PC-9 (cell line): ENCODE measurements around the gene MAST2. TPM values are rescaled to one million over a fixed set of nuclear protein-coding genes. Genes with fewer than 3 reads are reported as not detected.

ENCODE experiments used
- BruUV-seq: library from RNA; stranded (reverse); fragments of 400-500 nt; replicated peaks from 2 replicates; lab custom pipeline; 2021; lab: Mats Ljungman, UMichigan
- CTCF ChIA-PET: fragments of 300-600 bp; sonication (Branson Sonifier 250); formaldehyde crosslinking; loops from one replicate; lab custom pipeline; 2022; ENCODE audit warnings: antibody characterized with exemption; lab: Charles Lee
- POLR2A ChIA-PET: fragments of 300-600 bp; sonication (Branson Sonifier 250); formaldehyde crosslinking; loops from one replicate; lab custom pipeline; 2022; ENCODE audit warnings: antibody characterized with exemption; ENCODE audit not compliant: unreplicated experiment; lab: Charles Lee
- DNase-seq, 2 experiments: peaks; one replicate each; pipeline versions ENCODE4 v3.0.0 to v3.0.0-alpha.2; 2015 to 2022; ENCODE audit warnings: mixed read lengths in 1 of 2
- H2AFZ ChIP-seq: fragments of 200-600 bp; sonication (generic); 2 replicates; pipeline ENCODE4 v1.8.1; 2017; ENCODE audit warnings: antibody characterized with exemption
- H3F3A ChIP-seq: fragments of 200-600 bp; sonication (generic); 2 replicates; pipeline ENCODE4 v1.8.1; 2017; ENCODE audit warnings: antibody characterized with exemption, mild to moderate bottlenecking, low read depth; ENCODE audit not compliant: insufficient read depth
- H3K27ac ChIP-seq: fragments of 200-600 bp; sonication (generic); 2 replicates; pipeline ENCODE4 v1.6.1; 2016; ENCODE audit warnings: mixed run types
- H3K27me3 ChIP-seq: fragments of 200-600 bp; sonication (generic); 2 replicates; pipeline ENCODE4 v1.6.1; 2016; ENCODE audit warnings: low read depth, mixed run types; ENCODE audit not compliant: insufficient read depth
- H3K36me3 ChIP-seq: fragments of 200-600 bp; sonication (generic); 2 replicates; pipeline ENCODE4 v1.6.1; 2016; ENCODE audit warnings: low read depth, mixed run types
- H3K4me1 ChIP-seq: fragments of 200-600 bp; sonication (generic); replicated peaks from 2 replicates; pipeline ENCODE4 v1.6.1; 2016; ENCODE audit warnings: mixed run types; ENCODE audit not compliant: insufficient read depth
- H3K4me2 ChIP-seq: fragments of 200-600 bp; sonication (generic); 2 replicates; pipeline ENCODE4 v1.6.1; 2017; ENCODE audit warnings: mixed run types
- H3K4me3 ChIP-seq: fragments of 200-600 bp; sonication (generic); 2 replicates; pipeline ENCODE4 v1.6.1; 2016; ENCODE audit warnings: mixed run types
- H3K79me2 ChIP-seq: fragments of 200-600 bp; sonication (generic); 2 replicates; pipeline ENCODE4 v1.6.1; 2017; ENCODE audit warnings: low read depth, mixed run types
- H3K9me2 ChIP-seq: fragments of 200-600 bp; sonication (generic); 2 replicates; pipeline ENCODE4 v1.8.1; 2017; ENCODE audit warnings: mild to moderate bottlenecking; ENCODE audit not compliant: insufficient read depth
- H3K9me3 ChIP-seq: fragments of 200-600 bp; sonication (generic); 2 replicates; pipeline ENCODE4 v1.8.1; 2016; ENCODE audit warnings: low read depth; ENCODE audit not compliant: insufficient read depth
- H4K20me1 ChIP-seq: fragments of 200-600 bp; sonication (generic); 2 replicates; pipeline ENCODE4 v1.8.1; 2017; ENCODE audit not compliant: insufficient read depth
- EZH2 ChIP-seq: fragments of 200-600 bp; sonication (generic); IDR thresholded peaks from 2 replicates; pipeline ENCODE4 v1.8.0; 2017; ENCODE audit warnings: antibody characterized with exemption, low read depth
- intact Hi-C: fragments of 100-400 bp; cut with micrococcal nuclease; formaldehyde crosslinking; loops from one replicate; pipeline ENCODE4 v1.10.0; 2022; ENCODE audit not compliant: unreplicated experiment
- total RNA-seq: library from RNA; stranded (reverse); gene quantifications from 2 replicates; pipeline ENCODE4 v1.2.3, GENCODE V29; 2021
- TF ChIP-seq, protein P1 (sequence below): fragments of 200-600 bp; sonication (generic); conservative IDR thresholded peaks from 2 replicates; pipeline ENCODE4 v1.6.1; 2017; ENCODE audit warnings: mixed run types, antibody characterized with exemption, mild to moderate bottlenecking, moderate library complexity

Gene MAST2
- total RNA-seq, 1 experiment from 2014 or later = 58.8 TPM

- Histone ChIP-seq H3K4me1 (no peaks in the 10 kb centered on the region), H3K27me3 (no peaks in the 10 kb centered on the region), H2AFZ (no peak overlapping the region), H3K9me3 (no peaks in the 10 kb centered on the region), H3F3A (no peaks in the 10 kb centered on the region), H4K20me1 (no peaks in the 10 kb centered on the region), H3K79me2 (no peaks in the 10 kb centered on the region), H3K36me3 (no peaks in the 10 kb centered on the region), H3K4me2 (no peak overlapping the region), H3K4me3 (no peak overlapping the region), H3K9me2 (no peaks in the 10 kb centered on the region), H3K27ac (no peak overlapping the region)
- POLR2A ChIA-PET = no interaction called here
- CTCF ChIA-PET = no interaction called here
- BruUV-seq = no TSS peak
- intact Hi-C loops = no loop called here
- no peak for DNase-seq
- TF ChIP-seq, protein P1, sequence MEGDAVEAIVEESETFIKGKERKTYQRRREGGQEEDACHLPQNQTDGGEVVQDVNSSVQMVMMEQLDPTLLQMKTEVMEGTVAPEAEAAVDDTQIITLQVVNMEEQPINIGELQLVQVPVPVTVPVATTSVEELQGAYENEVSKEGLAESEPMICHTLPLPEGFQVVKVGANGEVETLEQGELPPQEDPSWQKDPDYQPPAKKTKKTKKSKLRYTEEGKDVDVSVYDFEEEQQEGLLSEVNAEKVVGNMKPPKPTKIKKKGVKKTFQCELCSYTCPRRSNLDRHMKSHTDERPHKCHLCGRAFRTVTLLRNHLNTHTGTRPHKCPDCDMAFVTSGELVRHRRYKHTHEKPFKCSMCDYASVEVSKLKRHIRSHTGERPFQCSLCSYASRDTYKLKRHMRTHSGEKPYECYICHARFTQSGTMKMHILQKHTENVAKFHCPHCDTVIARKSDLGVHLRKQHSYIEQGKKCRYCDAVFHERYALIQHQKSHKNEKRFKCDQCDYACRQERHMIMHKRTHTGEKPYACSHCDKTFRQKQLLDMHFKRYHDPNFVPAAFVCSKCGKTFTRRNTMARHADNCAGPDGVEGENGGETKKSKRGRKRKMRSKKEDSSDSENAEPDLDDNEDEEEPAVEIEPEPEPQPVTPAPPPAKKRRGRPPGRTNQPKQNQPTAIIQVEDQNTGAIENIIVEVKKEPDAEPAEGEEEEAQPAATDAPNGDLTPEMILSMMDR = no peak
Observed at GRCh38 chr1:45793942-45794604, 9.3 kb upstream of the MAST2 start.

- H2AFZ ChIP-seq = no peak overlapping the region
- H3K79me2 ChIP-seq = no peaks in the 10 kb centered on the region
- H3K27me3 ChIP-seq = no peaks in the 10 kb centered on the region
- ChIA-PET POLR2A (interaction anchor here (0.7 kb wide), 1 partner anchor 547 kb away, joined by 6 read pairs; no protein-coding TSS in a partner anchor), CTCF (no interaction called here)
- no peaks in the 10 kb centered on the region for H3K36me3 ChIP-seq
- H3K9me3 ChIP-seq = no peaks in the 10 kb centered on the region
- intact Hi-C loops = no loop called here
- no peaks in the 10 kb centered on the region for H3K9me2 ChIP-seq
- no peaks in the 10 kb centered on the region for H3F3A ChIP-seq
- no peaks in the 10 kb centered on the region for H3K4me1 ChIP-seq
- BruUV-seq = no TSS peak
- H3K4me2 ChIP-seq = no peak overlapping the region
- TF ChIP-seq EZH2 = no peak
- TF ChIP-seq, protein P1 = no peak
- no peaks in the 10 kb centered on the region for H4K20me1 ChIP-seq
- no peak overlapping the region for H3K4me3 ChIP-seq
- H3K27ac ChIP-seq = no peak overlapping the region
- no peak for DNase-seq
Observed at GRCh38 chr1:45796381-45796780, 7.0 kb upstream of the MAST2 start.

DNA sequence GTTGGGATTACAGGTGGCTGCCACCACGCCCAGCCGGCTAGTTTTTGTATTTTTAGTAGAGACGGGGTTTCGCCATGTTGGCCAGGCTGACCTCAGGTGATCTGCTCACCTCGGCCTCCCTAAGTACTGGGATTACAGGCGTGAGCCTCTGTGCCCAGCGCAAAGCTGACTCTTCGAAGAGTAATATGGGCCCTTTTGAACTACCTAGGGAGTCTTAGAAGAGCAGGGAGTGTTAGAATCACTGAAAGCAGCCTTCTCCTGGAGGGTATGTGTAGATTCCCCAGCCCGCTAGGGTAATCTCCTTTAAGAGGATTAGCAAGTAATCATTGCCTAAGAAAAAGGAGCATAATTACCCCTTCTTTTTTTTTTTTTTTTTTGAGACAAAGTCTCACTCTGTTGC, 6.5 kb upstream of the MAST2 start:
- Histone ChIP-seq H3K4me3 (no peak overlapping the region), H4K20me1 (no peaks in the 10 kb centered on the region), H3F3A (0 out of 2 replicates have a peak, but pooled peaks cover under 1% of the 10 kb centered on the region), H3K4me2 (no peak overlapping the region), H3K79me2 (no peaks in the 10 kb centered on the region), H3K36me3 (no peaks in the 10 kb centered on the region), H2AFZ (no peak overlapping the region), H3K9me3 (no peaks in the 10 kb centered on the region), H3K9me2 (no peaks in the 10 kb centered on the region), H3K4me1 (peaks cover 2% of the 10 kb centered on the region), H3K27me3 (no peaks in the 10 kb centered on the region), H3K27ac (no peak overlapping the region)
- intact Hi-C loops = no loop called here
- no TSS peak for BruUV-seq
- POLR2A ChIA-PET = interaction anchor here (0.6 to 0.7 kb wide), 2 partner anchors 212 to 547 kb away, joined by 3 to 6 read pairs; no protein-coding TSS in a partner anchor
- CTCF ChIA-PET = no interaction called here
- no peak for TF ChIP-seq EZH2
- TF ChIP-seq, protein P1 = no peak
- no peak for DNase-seq
